HL-60 (cell line): Measurements from ENCODE around the gene TMEM213.
"Not testable (repeated sequence)": the region's sequence is repeated elsewhere in the genome, so short reads cannot be mapped to it uniquely, and the experiment has no call there.

Experiments
- DNase-seq, 2 experiments: peaks; one replicate each; pipeline ENCODE4 v3.0.0-alpha.2; 2010 to 2020; ENCODE audit warnings: low read depth in 1 of 2, low spot score in 1 of 2
- H3K27ac ChIP-seq: fragments of 250-450 bp; sonication (Bioruptor Pico); replicated peaks from 2 replicates; pipeline ENCODE4 v1.5.1; 2020; ENCODE audit warnings: mild to moderate bottlenecking, moderate library complexity
- H3K27me3 ChIP-seq: fragments of 250-450 bp; sonication (Bioruptor Pico); 2 replicates; pipeline ENCODE4 v1.5.1; 2021; ENCODE audit warnings: mild to moderate bottlenecking, moderate library complexity; ENCODE audit not compliant: insufficient read depth, poor library complexity, severe bottlenecking
- H3K4me3 ChIP-seq: replicated peaks from 2 replicates; pipeline ENCODE4 v1.5.1; 2011; ENCODE audit warnings: mild to moderate bottlenecking, control low read depth, low read length; ENCODE audit not compliant: insufficient read depth
- GABPA ChIP-seq: IDR thresholded peaks from 2 replicates; pipeline ENCODE4 v1.6.1; 2012; ENCODE audit warnings: low read depth
- POLR2AphosphoS5 ChIP-seq: IDR thresholded peaks from 2 replicates; pipeline ENCODE4 v1.6.1; 2012; ENCODE audit warnings: low read depth
- SPI1 ChIP-seq: IDR thresholded peaks from 2 replicates; pipeline ENCODE4 v1.6.1; 2012; ENCODE audit warnings: low read depth, mild to moderate bottlenecking, borderline replicate concordance
- TF ChIP-seq, protein P1 (sequence below): IDR thresholded peaks from 2 replicates; pipeline ENCODE4 v1.6.1; 2012; ENCODE audit warnings: low read depth; ENCODE audit not compliant: insufficient replicate concordance
- TF ChIP-seq, protein P2 (sequence below): IDR thresholded peaks from one replicate; pipeline ENCODE4 v1.5.1; 2011; ENCODE audit warnings: low read length, control low read depth, inconsistent platforms; ENCODE audit not compliant: insufficient read depth

TMEM213 gene

DNA sequence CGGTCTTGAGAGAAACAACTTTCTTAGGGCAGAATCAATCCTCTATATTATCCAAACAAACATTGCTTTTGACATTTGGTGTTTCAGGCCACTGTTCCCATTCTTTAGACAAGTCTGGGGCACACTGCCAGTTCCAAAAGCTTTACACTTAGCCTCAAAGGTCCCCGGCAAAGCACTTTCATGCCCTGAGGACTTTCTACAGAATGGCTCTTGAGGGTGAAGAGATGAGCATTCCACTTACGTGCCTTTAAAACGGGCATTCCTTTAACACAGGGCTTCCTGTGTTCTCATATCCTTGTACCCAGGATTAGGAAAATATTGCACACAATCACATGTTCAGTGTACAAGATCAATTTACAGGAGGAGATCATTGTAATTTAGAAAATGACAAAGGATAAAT lies 13.1 kb upstream of the TMEM213 start:
- TF ChIP-seq, protein P1, sequence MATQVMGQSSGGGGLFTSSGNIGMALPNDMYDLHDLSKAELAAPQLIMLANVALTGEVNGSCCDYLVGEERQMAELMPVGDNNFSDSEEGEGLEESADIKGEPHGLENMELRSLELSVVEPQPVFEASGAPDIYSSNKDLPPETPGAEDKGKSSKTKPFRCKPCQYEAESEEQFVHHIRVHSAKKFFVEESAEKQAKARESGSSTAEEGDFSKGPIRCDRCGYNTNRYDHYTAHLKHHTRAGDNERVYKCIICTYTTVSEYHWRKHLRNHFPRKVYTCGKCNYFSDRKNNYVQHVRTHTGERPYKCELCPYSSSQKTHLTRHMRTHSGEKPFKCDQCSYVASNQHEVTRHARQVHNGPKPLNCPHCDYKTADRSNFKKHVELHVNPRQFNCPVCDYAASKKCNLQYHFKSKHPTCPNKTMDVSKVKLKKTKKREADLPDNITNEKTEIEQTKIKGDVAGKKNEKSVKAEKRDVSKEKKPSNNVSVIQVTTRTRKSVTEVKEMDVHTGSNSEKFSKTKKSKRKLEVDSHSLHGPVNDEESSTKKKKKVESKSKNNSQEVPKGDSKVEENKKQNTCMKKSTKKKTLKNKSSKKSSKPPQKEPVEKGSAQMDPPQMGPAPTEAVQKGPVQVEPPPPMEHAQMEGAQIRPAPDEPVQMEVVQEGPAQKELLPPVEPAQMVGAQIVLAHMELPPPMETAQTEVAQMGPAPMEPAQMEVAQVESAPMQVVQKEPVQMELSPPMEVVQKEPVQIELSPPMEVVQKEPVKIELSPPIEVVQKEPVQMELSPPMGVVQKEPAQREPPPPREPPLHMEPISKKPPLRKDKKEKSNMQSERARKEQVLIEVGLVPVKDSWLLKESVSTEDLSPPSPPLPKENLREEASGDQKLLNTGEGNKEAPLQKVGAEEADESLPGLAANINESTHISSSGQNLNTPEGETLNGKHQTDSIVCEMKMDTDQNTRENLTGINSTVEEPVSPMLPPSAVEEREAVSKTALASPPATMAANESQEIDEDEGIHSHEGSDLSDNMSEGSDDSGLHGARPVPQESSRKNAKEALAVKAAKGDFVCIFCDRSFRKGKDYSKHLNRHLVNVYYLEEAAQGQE = no peak
- TF ChIP-seq, protein P2, sequence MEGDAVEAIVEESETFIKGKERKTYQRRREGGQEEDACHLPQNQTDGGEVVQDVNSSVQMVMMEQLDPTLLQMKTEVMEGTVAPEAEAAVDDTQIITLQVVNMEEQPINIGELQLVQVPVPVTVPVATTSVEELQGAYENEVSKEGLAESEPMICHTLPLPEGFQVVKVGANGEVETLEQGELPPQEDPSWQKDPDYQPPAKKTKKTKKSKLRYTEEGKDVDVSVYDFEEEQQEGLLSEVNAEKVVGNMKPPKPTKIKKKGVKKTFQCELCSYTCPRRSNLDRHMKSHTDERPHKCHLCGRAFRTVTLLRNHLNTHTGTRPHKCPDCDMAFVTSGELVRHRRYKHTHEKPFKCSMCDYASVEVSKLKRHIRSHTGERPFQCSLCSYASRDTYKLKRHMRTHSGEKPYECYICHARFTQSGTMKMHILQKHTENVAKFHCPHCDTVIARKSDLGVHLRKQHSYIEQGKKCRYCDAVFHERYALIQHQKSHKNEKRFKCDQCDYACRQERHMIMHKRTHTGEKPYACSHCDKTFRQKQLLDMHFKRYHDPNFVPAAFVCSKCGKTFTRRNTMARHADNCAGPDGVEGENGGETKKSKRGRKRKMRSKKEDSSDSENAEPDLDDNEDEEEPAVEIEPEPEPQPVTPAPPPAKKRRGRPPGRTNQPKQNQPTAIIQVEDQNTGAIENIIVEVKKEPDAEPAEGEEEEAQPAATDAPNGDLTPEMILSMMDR = no peak
- TF ChIP-seq GABPA (no peak), SPI1 (no peak), POLR2AphosphoS5 (no peak)
- Histone ChIP-seq H3K4me3 (no peak overlapping the region), H3K27me3 (no peaks in the 10 kb centered on the region), H3K27ac (no peak overlapping the region)
- no peak for DNase-seq

DNA sequence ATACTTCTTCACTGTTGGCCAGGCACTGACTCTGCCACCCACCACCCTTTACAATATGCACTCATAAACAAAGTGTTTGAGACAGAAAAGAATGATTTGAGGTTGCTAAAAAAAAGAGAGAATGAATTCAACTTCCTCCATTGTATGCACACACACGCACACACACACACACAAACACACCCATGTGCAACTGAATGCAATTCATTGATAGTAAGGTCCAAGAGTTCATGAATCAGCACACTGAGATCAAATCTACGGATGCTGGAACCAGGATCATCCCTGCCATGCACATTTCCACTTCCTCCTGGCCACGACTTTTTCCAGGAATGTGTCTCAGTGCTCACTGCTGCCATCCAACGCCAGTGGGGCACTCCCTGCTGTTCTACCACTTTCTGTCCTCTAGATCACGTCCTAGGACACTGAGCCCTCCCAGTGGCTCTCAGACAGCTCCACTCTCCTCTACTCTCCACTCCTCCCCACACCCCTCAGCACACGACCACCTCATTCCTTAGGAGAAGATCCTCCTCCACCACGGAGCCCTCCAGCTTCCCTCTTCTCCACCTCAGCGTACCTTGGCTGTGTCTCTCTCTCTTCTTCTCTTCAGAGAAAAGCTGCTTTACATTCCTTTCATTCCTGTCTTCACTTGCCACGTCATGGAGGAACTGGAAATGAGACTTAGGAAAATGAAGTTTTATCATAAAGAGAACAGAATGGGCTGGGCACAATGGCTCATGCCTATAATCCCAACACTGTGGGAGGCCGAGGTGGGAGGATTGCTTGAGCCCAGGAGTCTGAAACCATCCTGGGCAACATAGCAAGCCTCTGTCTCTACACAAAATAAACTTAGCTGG lies 12.0 kb upstream of the TMEM213 start:
- Histone ChIP-seq H3K27ac (no peak overlapping the region), H3K27me3 (no peaks in the 10 kb centered on the region), H3K4me3 (no peak overlapping the region)
- TF ChIP-seq SPI1 (no peak), GABPA (no peak), POLR2AphosphoS5 (no peak)
- TF ChIP-seq, protein P1 = no peak
- TF ChIP-seq, protein P2 = no peak
- DNase-seq = no peak

DNA sequence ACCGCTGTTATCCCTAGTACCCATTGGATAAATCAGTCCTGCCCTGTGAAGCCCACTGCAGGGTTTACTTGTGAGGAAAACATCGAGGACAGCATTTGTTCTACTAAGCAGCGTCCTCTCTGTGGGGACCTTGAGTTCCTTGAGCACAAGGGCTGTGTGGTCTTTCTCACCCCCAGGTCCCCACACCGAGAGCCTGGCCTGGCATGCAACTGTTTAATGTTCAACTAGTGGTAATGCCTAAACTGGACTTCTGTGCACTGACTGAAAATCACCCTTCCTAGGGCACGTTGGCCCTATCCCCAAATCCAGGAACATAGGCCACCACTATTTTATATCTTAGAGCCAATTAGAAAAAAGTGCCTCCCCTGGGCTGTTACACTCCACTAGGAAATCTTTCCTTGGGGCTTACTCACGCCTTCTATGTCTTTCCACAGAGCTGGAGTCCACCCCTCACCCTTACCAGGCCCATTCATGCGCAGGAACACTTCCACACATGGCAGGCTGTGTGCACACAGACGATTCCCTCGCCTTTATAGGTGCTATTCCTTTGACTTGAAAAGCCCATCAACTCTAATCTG lies 1.7 kb upstream of the TMEM213 start:
- Histone ChIP-seq H3K4me3 (no peak overlapping the region), H3K27me3 (no peaks in the 10 kb centered on the region), H3K27ac (no peak overlapping the region)
- TF ChIP-seq GABPA (no peak), SPI1 (no peak), POLR2AphosphoS5 (no peak)
- TF ChIP-seq, protein P2 = no peak
- TF ChIP-seq, protein P1 = no peak
- no peak for DNase-seq

DNA sequence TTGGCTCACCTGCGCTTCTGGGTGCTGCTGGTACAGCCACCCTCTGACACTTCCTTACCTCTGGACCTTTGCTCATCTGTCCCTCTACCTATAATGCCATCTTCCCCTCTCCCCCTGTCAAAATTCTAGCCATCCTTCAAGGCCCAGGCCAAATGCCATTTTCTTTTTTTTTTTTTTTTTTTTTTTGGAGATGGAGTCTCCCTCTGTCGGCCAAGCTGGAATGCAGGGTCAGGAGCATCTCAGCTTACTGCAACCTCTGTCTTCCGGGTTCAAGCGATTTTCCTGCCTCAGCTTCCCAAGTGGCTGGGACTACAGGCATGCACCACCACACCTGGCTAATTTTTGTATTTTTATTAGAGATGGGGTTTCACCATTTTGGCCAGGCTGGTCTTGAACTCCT lies 748 bp upstream of the TMEM213 start:
- H3K27ac ChIP-seq, DNase-seq, H3K4me3 ChIP-seq, H3K27me3 ChIP-seq: not testable (repeated sequence)
